Memory B cell (primary cell): ENCODE measurements around the gene WDR41.
"Not testable (repeated sequence)": the region's sequence is repeated elsewhere in the genome, so short reads cannot be mapped to it uniquely, and the experiment has no call there.

ENCODE experiments used
- ATAC-seq: fragments of 150-1000 bp; cut with Tn5 transposase; 2 replicates; pipeline ENCODE4 v1.10.0; 2021; ENCODE audit warnings: low read depth, mild to moderate bottlenecking, moderate library complexity
- DNase-seq, 2 donors: peaks; one replicate each; pipeline ENCODE4 v3.0.0; 2022; ENCODE audit warnings: low spot score in 2 of 2
- H3K27ac Mint-ChIP-seq: one replicate; pipeline ENCODE4 v1.8.0; 2022; ENCODE audit warnings: mild to moderate bottlenecking, moderate library complexity, mixed read lengths
- H3K27me3 Mint-ChIP-seq: one replicate; pipeline ENCODE4 v1.8.0; 2022; ENCODE audit warnings: mixed read lengths
- H3K36me3 Mint-ChIP-seq: one replicate; pipeline ENCODE4 v1.8.0; 2022; ENCODE audit warnings: mild to moderate bottlenecking, mixed read lengths
- H3K4me1 Mint-ChIP-seq: one replicate; pipeline ENCODE4 v1.8.0; 2022; ENCODE audit warnings: mixed read lengths
- H3K4me3 Mint-ChIP-seq: one replicate; pipeline ENCODE4 v1.8.0; 2022; ENCODE audit warnings: mild to moderate bottlenecking, moderate library complexity, mixed read lengths
- H3K9me3 Mint-ChIP-seq: one replicate; pipeline ENCODE4 v1.8.0; 2022; ENCODE audit warnings: mixed read lengths

WDR41 gene, protein sequence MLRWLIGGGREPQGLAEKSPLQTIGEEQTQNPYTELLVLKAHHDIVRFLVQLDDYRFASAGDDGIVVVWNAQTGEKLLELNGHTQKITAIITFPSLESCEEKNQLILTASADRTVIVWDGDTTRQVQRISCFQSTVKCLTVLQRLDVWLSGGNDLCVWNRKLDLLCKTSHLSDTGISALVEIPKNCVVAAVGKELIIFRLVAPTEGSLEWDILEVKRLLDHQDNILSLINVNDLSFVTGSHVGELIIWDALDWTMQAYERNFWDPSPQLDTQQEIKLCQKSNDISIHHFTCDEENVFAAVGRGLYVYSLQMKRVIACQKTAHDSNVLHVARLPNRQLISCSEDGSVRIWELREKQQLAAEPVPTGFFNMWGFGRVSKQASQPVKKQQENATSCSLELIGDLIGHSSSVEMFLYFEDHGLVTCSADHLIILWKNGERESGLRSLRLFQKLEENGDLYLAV

DNA sequence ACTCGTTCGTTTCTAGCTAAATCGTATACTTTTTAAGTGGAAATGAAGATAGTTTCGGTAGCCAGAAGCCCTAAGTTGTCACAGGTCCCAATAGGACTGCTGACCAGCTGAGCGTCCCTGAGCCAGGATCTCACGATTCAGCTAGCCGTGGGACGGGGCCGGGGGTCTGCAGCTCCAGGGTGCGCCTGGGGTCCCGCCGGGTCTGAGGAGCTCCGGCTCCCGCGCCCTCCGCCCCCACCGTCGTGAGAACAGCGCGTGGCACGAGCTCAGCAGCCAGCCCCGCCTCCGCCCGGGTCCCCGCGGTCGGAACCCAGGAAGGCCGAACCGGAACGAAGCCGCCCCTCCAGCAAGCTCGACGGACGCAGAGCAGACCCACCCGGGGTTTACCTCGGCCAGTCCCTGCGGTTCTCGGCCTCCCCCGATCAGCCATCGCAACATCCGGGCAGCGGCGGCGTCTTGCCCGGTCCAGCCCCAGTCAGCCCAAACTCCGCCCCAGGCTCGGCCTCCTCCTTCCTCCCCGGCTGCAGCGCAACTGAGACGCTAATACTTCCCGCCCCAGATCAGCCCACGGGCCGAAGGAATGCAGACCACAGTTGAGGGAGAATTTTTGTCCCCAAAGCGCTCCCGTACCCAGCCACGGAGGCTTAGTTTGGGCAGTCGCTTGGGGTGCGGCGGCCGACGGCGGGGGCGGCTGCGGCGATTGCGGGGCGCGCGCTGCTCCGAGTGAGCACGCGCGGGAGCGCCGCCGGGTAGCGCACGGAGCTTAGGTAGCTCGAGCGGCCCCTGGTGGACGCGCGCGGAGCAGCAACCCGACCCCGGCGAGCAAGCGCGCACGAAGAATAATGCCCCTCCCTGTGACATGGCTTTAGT is at the start of gene WDR41:
WDR41 (minus strand) TSS at position 534 of the 870 bp plus-strand sequence; CDS start at position 438, 96 bp downstream.
- H3K4me1 Mint-ChIP-seq, result peaks cover 13% of the 10 kb centered on the region
- peak within 1 kb of the TSS; percentile 93 for H3K27ac Mint-ChIP-seq
- no peaks in the 10 kb centered on the region for H3K27me3 Mint-ChIP-seq
- no peaks in the 10 kb centered on the region for H3K9me3 Mint-ChIP-seq
- ATAC-seq (peak; percentile 82), DNase-seq (peak; percentile 88 to 96)
- peak within 1 kb of the TSS; percentile 96 for H3K4me3 Mint-ChIP-seq
- H3K36me3 Mint-ChIP-seq, result peaks cover 5% of the 10 kb centered on the region

DNA sequence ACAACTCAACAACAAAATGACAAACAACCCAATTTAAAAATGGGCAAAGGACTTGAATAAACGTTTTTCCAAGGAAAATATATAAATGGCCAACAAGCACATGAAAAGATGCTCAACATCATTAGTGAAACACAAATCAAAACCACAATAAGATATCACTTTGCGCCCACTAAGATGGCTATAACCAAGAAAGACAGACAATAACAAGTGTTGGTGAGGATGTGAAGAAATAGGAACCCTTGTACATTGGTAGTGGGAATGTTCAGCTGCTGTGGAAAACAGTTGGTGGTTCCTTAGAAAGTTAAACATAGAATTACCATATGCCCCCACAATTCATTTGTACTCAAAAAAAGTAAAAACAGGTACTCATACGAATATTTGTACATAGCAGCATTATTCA is 39.2 kb upstream of the WDR41 start:
- Mint-ChIP-seq H3K4me1 (no peaks in the 10 kb centered on the region), H3K9me3 (peaks cover 2% of the 10 kb centered on the region), H3K36me3 (no peaks in the 10 kb centered on the region), H3K27me3 (peaks cover 2% of the 10 kb centered on the region), H3K4me3 (no peak overlapping the region), H3K27ac (no peak overlapping the region)
- DNase-seq (no peak), ATAC-seq (no peak)

DNA sequence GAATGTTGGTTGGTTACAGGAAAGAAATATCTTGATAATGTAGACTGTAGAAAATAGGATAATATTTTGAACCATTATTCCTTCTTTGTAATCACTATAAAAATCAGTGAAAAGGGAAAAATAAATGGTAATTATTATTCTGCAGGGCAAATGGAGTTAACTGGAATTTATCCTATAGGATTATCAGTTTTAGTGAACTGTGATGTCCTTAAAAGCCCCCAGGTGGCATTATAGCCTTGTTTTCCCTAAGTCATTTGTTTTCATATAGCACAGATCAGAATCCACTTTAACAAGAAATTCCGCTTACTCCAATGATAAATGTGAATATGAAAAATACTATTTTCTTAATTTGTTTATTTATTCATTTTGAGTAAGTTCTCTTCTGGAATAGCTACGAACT is 26.2 kb upstream of the WDR41 start:
- Mint-ChIP-seq H3K27ac (no peak overlapping the region), H3K27me3 (peaks cover 7% of the 10 kb centered on the region), H3K36me3 (no peaks in the 10 kb centered on the region), H3K9me3 (no peaks in the 10 kb centered on the region), H3K4me1 (no peaks in the 10 kb centered on the region), H3K4me3 (no peak overlapping the region)
- DNase-seq, result no peak
- no peak for ATAC-seq

DNA sequence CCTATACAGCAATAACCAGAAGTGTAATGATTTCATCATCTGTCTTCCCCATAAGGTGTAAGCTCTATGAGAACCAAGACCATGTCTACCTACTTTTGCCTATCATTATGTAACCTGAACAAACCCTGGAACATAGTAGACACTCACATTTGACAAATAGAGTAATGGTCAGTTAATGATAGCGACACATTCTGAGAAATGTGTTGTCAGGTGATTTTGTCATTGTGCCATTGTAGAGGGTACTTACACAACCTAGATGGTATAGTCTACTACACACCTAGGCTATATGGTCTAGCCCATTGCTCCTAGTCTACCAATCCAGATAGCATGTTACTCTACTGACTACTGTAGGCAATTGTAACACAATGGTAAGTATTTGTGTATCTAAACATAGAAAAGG is 22.3 kb upstream of the WDR41 start:
- H3K27ac Mint-ChIP-seq, result no peak overlapping the region
- no peaks in the 10 kb centered on the region for H3K4me1 Mint-ChIP-seq
- H3K36me3 Mint-ChIP-seq, result peaks cover 2% of the 10 kb centered on the region
- DNase-seq (no peak), ATAC-seq (no peak)
- H3K4me3 Mint-ChIP-seq, result no peak overlapping the region
- peaks cover 3% of the 10 kb centered on the region for H3K27me3 Mint-ChIP-seq
- H3K9me3 Mint-ChIP-seq, result peaks cover 2% of the 10 kb centered on the region

DNA sequence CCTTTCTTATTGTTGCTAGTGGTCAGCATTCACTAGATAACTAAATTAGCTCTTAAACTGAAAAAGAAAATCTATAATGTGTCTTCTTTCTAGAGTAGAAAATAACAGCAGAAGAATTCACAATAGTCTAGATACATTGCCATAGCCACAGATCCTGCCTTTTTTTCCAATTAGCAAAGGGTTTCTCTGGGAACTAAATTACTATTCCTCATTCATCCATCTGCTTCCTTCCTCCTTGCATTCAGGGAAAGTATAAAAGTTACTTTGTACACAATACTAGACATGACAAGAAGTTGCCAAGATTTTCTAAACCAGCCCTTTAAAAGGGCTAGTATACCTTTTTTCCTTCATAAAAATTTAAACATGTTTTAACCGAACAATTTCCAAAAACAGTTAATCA is 21.2 kb upstream of the WDR41 start:
- Mint-ChIP-seq H3K36me3 (peaks cover 2% of the 10 kb centered on the region), H3K9me3 (peaks cover 2% of the 10 kb centered on the region), H3K4me3 (no peak overlapping the region), H3K27me3 (peaks cover 10% of the 10 kb centered on the region), H3K27ac (no peak overlapping the region), H3K4me1 (no peaks in the 10 kb centered on the region)
- DNase-seq (no peak), ATAC-seq (no peak)

DNA sequence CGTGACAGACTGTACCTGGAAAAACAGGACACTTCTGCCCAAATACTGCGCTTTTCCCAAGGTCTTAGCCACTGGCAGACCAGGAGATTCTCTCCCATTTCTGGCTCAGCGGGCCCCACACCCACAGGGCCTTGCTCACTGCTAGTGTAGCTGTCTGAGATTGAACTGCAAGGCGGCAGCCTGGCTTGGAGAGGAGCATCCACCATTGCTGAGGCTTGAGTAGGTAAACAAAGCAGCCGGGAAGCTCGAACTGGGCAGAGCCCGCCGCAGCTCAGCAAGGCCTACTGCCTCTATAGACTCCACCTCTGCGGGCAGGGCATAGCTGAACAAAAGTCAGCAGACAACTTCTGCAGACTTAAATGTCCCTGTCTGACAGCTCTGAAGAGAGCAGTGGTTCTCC is 9.0 kb upstream of the WDR41 start:
- not testable (repeated sequence) for DNase-seq, H3K4me1 Mint-ChIP-seq, H3K36me3 Mint-ChIP-seq, H3K4me3 Mint-ChIP-seq, ATAC-seq, H3K27ac Mint-ChIP-seq
- H3K27me3 Mint-ChIP-seq, result peaks cover 22% of the 10 kb centered on the region
- peaks cover 18% of the 10 kb centered on the region for H3K9me3 Mint-ChIP-seq

DNA sequence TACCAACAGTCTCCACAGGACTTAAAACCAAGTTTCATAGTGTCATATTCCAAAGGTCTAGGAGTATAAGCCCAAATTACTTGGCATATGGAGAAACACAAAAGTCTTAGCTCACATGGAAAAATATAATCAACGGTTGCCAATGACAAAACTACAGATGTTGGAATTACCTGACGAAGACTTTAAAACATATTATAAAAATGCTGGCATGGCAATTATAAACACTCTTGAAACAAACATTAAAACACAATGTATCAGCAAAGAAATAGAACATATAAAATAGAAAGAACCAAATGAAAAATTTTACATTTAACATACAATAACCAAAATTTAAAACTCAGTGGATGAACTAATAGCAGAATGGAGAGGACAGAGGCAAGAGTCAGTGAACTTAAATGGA is 7.9 kb upstream of the WDR41 start:
- Mint-ChIP-seq H3K27me3 (peaks cover 20% of the 10 kb centered on the region), H3K36me3 (peaks cover 8% of the 10 kb centered on the region), H3K27ac (no peak overlapping the region), H3K4me3 (no peak overlapping the region), H3K9me3 (peaks cover 15% of the 10 kb centered on the region), H3K4me1 (peaks cover 2% of the 10 kb centered on the region)
- no peak for ATAC-seq
- DNase-seq, result no peak

DNA sequence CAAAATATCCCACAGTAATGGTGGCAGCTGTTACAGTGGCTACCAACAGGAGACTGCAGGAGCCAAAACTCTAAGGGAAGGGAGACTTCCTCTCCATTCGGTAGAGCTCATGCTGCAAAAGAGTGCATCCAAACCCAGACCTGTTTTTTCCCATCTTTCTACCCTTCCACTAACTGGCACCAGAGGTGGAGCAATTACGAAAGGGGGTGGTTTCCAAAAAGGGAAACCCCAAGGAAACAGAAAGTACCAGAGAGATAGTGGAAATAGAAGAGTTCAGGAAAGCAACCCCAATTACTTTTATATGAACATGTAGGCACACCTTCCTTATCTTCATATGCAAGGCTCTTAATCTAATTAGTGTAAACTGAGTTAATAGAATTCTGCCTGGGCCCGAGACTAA is 7.3 kb upstream of the WDR41 start:
- peaks cover 3% of the 10 kb centered on the region for H3K4me1 Mint-ChIP-seq
- peaks cover 20% of the 10 kb centered on the region for H3K27me3 Mint-ChIP-seq
- H3K4me3 Mint-ChIP-seq, result no peak overlapping the region
- no peak overlapping the region for H3K27ac Mint-ChIP-seq
- H3K36me3 Mint-ChIP-seq, result peaks cover 8% of the 10 kb centered on the region
- DNase-seq (no peak), ATAC-seq (no peak)
- H3K9me3 Mint-ChIP-seq, result peaks cover 15% of the 10 kb centered on the region

DNA sequence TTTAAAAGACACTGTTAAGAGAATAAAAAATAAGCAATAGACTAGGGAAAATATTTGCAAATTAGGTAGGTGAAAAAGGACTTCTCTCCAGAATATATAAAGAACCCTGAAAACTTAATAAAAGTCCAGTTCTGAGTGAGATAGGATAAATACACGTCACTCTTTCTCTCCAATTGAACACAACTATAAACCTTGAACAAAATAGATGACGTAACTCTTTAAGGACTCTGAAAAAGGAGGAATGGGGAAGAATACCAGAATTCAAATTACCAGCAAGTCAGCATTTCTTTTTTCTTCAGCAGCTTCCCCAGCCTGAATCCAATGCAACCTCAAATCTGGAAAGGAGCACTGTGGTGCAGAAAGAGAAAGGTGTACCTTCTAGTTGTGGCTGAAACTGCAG is 6.8 kb upstream of the WDR41 start:
- Mint-ChIP-seq H3K36me3 (peaks cover 8% of the 10 kb centered on the region), H3K4me1 (peaks cover 3% of the 10 kb centered on the region), H3K27me3 (peaks cover 20% of the 10 kb centered on the region), H3K9me3 (peaks cover 15% of the 10 kb centered on the region), H3K27ac (no peak overlapping the region), H3K4me3 (no peak overlapping the region)
- DNase-seq, result no peak
- no peak for ATAC-seq

DNA sequence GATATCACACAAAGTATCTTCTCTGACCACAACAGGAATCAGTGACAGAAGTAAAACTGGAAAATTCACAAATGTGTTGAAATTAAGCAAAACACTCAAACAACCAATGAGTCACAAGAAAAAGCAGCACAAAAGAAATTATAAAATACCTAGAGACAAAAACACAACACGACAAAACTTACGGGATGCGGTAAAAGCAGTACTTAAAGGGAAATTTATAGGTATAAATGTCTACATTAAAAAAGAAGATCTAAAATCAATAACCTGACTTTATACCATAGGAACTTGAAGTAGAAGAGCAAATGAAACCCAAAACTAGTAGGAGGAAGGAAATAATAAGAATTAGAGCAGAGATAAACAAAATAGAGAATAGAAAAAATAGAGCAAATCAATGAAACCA is 2.8 kb upstream of the WDR41 start:
- no peaks in the 10 kb centered on the region for H3K9me3 Mint-ChIP-seq
- H3K4me1 Mint-ChIP-seq, result peaks cover 9% of the 10 kb centered on the region
- DNase-seq, result no peak
- H3K4me3 Mint-ChIP-seq, result peak overlapping the region; percentile 11
- H3K27me3 Mint-ChIP-seq, result peaks cover 3% of the 10 kb centered on the region
- H3K36me3 Mint-ChIP-seq, result no peaks in the 10 kb centered on the region
- H3K27ac Mint-ChIP-seq, result no peak overlapping the region
- no peak for ATAC-seq

DNA sequence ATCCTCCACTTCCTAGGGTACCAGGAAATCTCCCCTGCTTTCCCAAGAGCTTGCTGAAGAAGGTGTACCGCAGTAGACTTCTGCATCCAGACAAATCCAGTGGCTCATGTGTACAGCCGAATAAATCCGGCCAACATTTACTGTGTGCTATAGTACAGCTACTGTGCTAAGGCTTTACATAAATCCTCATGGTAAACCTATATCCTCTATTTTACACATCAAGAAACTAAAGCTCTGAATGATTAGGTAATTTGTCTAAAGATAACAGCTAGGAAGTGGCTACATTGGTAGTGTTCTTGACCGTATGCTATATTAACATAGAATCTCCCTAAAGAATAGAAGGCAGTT is 511 bp upstream of the WDR41 start:
- DNase-seq, result no peak
- Mint-ChIP-seq H3K27ac (peak overlapping the region; percentile 75), H3K27me3 (peaks cover 3% of the 10 kb centered on the region), H3K4me1 (peaks cover 13% of the 10 kb centered on the region), H3K9me3 (no peaks in the 10 kb centered on the region), H3K4me3 (peak overlapping the region; percentile 96), H3K36me3 (peaks cover 5% of the 10 kb centered on the region)
- ATAC-seq, result peak; percentile 1

DNA sequence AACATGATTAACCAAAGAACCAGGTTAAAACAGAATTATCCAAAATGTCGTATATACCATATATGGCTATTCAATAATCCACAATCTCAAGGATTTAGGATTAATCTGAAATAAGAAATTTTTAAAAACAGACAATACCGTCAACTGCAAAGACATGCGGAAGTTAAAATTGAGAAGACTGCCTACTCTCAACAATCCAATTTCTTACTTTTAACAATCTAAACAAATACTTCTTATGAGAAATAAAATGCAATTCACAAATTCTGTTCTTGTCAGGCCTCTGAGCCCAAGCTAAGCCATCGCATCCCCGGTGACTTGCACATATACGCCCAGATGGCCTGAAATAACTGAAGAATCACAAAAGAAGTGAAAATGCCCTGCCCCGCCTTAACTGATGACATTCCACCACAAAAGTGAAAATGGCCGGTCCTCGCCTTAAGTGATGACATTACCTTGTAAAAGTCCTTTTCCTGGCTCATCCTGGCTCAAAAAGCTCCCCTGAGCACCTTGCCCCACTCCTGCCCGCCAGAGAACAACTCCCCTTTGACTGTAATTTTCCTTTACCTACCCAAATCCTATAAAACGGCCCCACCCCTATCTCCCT is 1.3 kb downstream of the WDR41 start:
- peak overlapping the region; percentile 96 for H3K4me3 Mint-ChIP-seq
- H3K27me3 Mint-ChIP-seq, H3K36me3 Mint-ChIP-seq, H3K9me3 Mint-ChIP-seq, ATAC-seq: not testable (repeated sequence)
- H3K27ac Mint-ChIP-seq, result peak overlapping the region; percentile 93
- H3K4me1 Mint-ChIP-seq, result peaks cover 13% of the 10 kb centered on the region
- DNase-seq, result peak in 1 of 2 donors; percentile 18

DNA sequence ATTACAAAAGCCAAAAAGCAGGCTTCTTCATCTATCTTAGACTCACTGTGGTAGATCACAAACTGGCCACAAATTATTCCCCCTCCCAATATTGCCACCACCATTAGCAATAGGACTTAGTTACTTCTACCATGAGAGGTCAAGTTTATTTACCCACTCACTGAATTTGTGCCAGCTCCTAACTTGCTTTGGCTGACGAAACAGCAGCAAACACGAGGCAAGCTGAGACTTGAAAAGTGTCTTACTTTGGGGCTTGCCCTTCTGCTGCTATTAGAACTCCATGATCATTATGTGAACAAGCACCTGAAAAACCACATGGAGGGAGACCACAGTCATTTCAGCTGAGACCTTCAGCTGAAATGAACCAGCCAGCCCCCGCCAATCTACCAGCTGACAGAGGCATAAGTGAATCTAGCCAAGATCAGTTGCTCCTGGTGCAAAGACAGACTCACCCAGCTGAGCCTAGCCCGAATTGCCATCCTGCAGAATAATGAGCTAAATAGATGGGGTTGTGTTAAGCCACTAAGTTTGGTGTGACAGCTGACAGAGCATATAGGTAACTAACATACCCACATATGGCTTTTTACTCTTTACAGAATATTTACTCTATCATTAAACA is 5.7 kb downstream of the WDR41 start:
- H3K4me3 Mint-ChIP-seq, result no peak overlapping the region
- H3K36me3 Mint-ChIP-seq, result peaks cover 27% of the 10 kb centered on the region
- H3K27ac Mint-ChIP-seq, result no peak overlapping the region
- H3K4me1 Mint-ChIP-seq, result peaks cover 8% of the 10 kb centered on the region
- ATAC-seq, result no peak
- no peak for DNase-seq
- H3K27me3 Mint-ChIP-seq, result no peaks in the 10 kb centered on the region
- no peaks in the 10 kb centered on the region for H3K9me3 Mint-ChIP-seq

DNA sequence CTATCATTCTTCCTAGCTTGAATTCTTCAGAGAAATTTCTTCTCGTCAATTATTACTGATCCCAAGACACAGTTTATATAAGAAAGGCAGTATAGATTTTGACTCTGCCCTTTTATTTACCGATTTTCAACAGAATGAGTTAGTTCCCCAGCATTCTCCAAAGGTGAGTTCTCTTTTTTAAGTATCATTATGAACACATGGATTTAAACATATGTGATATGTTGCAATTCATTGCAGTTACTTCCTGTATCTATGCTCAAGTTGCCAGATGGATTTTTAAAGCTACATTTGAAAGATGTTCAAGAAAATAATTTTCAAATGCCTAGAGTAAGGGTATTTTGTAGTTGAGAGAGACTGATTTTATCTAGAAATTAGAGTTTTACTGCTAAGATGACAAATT is 8.4 kb downstream of the WDR41 start:
- Mint-ChIP-seq H3K4me1 (peaks cover 4% of the 10 kb centered on the region), H3K9me3 (no peaks in the 10 kb centered on the region), H3K27ac (no peak overlapping the region), H3K4me3 (no peak overlapping the region), H3K27me3 (no peaks in the 10 kb centered on the region), H3K36me3 (peaks cover 30% of the 10 kb centered on the region)
- no peak for DNase-seq
- no peak for ATAC-seq
